Activated naive CD4-positive, alpha-beta T cell treated with anti-CD3 and anti-CD28 coated beads, Interleukin-2, amount 10 ng/mL, durations not matched to agents 7 days and 5 days (primary cell): Measurements from ENCODE around the gene CPNE6.

ENCODE experiments used
- CTCF ChIA-PET: fragments of 350-600 bp; sonication (Branson Sonifier 250); formaldehyde crosslinking; loops from one replicate; lab custom pipeline; 2021; ENCODE audit warnings: antibody characterized with exemption; lab: Charles Lee
- DNase-seq: peaks from one replicate; pipeline ENCODE4 v3.0.0-alpha.2; 2020
- H3K27ac Mint-ChIP-seq: one replicate; pipeline ENCODE4 v1.8.0; 2021; ENCODE audit warnings: mild to moderate bottlenecking, moderate library complexity, mixed read lengths
- H3K27me3 Mint-ChIP-seq: one replicate; pipeline ENCODE4 v1.8.0; 2021; ENCODE audit warnings: mild to moderate bottlenecking, mixed read lengths
- H3K36me3 Mint-ChIP-seq: one replicate; pipeline ENCODE4 v1.8.0; 2021; ENCODE audit warnings: mixed read lengths
- H3K4me1 Mint-ChIP-seq: one replicate; pipeline ENCODE4 v1.8.0; 2021; ENCODE audit warnings: mixed read lengths
- H3K4me3 Mint-ChIP-seq: one replicate; pipeline ENCODE4 v1.8.0; 2021; ENCODE audit warnings: mild to moderate bottlenecking, moderate library complexity, mixed read lengths
- H3K9me3 Mint-ChIP-seq: one replicate; pipeline ENCODE4 v1.8.0; 2021; ENCODE audit warnings: mixed read lengths

Gene CPNE6

GRCh38 chr14:24058260-24058950 lies 13.0 kb upstream of the CPNE6 start:
- Mint-ChIP-seq H3K4me3 (no peak overlapping the region), H3K27ac (peak overlapping the region; percentile 19), H3K27me3 (peaks cover 44% of the 10 kb centered on the region), H3K4me1 (peaks cover 6% of the 10 kb centered on the region), H3K36me3 (no peaks in the 10 kb centered on the region), H3K9me3 (no peaks in the 10 kb centered on the region)
- peak; percentile 84 for DNase-seq
- CTCF ChIA-PET, result interaction anchor here (0.8 to 7.8 kb wide), 31 partner anchors 8 to 254 kb away, joined by 3 to 240 read pairs (median 4); partner anchors contain the start of genes CIDEB, CPNE6, DCAF11 and EMC9

GRCh38 chr14:24058951-24059475 lies 12.3 kb upstream of the CPNE6 start:
- DNase-seq, result peak; percentile 16
- H3K36me3 Mint-ChIP-seq, result no peaks in the 10 kb centered on the region
- no peaks in the 10 kb centered on the region for H3K9me3 Mint-ChIP-seq
- H3K4me1 Mint-ChIP-seq, result peaks cover 4% of the 10 kb centered on the region
- H3K27ac Mint-ChIP-seq, result no peak overlapping the region
- H3K4me3 Mint-ChIP-seq, result no peak overlapping the region
- H3K27me3 Mint-ChIP-seq, result peaks cover 42% of the 10 kb centered on the region
- CTCF ChIA-PET, result interaction anchor here (0.9 to 7.8 kb wide), 20 partner anchors 12 to 249 kb away, joined by 3 to 240 read pairs (median 5); partner anchors contain the start of genes CIDEB, CPNE6, DCAF11 and IRF9

- Mint-ChIP-seq H3K9me3 (no peaks in the 10 kb centered on the region), H3K36me3 (no peaks in the 10 kb centered on the region), H3K4me1 (peaks cover 4% of the 10 kb centered on the region), H3K4me3 (no peak overlapping the region), H3K27me3 (peaks cover 38% of the 10 kb centered on the region), H3K27ac (no peak overlapping the region)
- no peak for DNase-seq
- CTCF ChIA-PET, result interaction anchor here (1.3 to 7.8 kb wide), 5 partner anchors 14 to 48 kb away, joined by 3 to 240 read pairs (median 12); partner anchors contain the start of gene PCK2
Measured at GRCh38 chr14:24059841-24060388, 11.4 kb upstream of the CPNE6 start.

- no peak for DNase-seq
- Mint-ChIP-seq H3K4me3 (no peak overlapping the region), H3K9me3 (no peaks in the 10 kb centered on the region), H3K4me1 (peaks cover 4% of the 10 kb centered on the region), H3K27ac (no peak overlapping the region), H3K27me3 (peaks cover 36% of the 10 kb centered on the region), H3K36me3 (no peaks in the 10 kb centered on the region)
- CTCF ChIA-PET, result interaction anchor here (0.8 to 7.8 kb wide), 7 partner anchors 12 to 101 kb away, joined by 3 to 240 read pairs (median 4); partner anchors contain the start of genes IRF9 and PCK2
Measured at GRCh38 chr14:24060443-24060842, 10.9 kb upstream of the CPNE6 start.

GRCh38 chr14:24060984-24061913 lies 10.1 kb upstream of the CPNE6 start:
- peaks cover 4% of the 10 kb centered on the region for H3K4me1 Mint-ChIP-seq
- no peak overlapping the region for H3K4me3 Mint-ChIP-seq
- peaks cover 33% of the 10 kb centered on the region for H3K27me3 Mint-ChIP-seq
- CTCF ChIA-PET, result interaction anchor here (0.8 to 7.8 kb wide), 8 partner anchors 11 to 100 kb away, joined by 3 to 240 read pairs (median 6); partner anchors contain the start of genes IRF9 and PCK2
- H3K27ac Mint-ChIP-seq, result no peak overlapping the region
- DNase-seq, result no peak
- H3K36me3 Mint-ChIP-seq, result no peaks in the 10 kb centered on the region
- H3K9me3 Mint-ChIP-seq, result no peaks in the 10 kb centered on the region

GRCh38 chr14:24062216-24062980 lies 9.0 kb upstream of the CPNE6 start:
- H3K36me3 Mint-ChIP-seq, result no peaks in the 10 kb centered on the region
- H3K4me3 Mint-ChIP-seq, result no peak overlapping the region
- no peak for DNase-seq
- CTCF ChIA-PET, result interaction anchor here (1.0 to 7.8 kb wide), 5 partner anchors 10 to 98 kb away, joined by 4 to 240 read pairs (median 12); partner anchors contain the start of genes IRF9 and PCK2
- peaks cover 32% of the 10 kb centered on the region for H3K27me3 Mint-ChIP-seq
- no peaks in the 10 kb centered on the region for H3K9me3 Mint-ChIP-seq
- H3K27ac Mint-ChIP-seq, result no peak overlapping the region
- peaks cover 4% of the 10 kb centered on the region for H3K4me1 Mint-ChIP-seq

GRCh38 chr14:24063263-24063836 lies 8.0 kb upstream of the CPNE6 start:
- no peak overlapping the region for H3K27ac Mint-ChIP-seq
- CTCF ChIA-PET, result interaction anchor here (0.7 to 1.3 kb wide), 3 partner anchors 10 to 29 kb away, joined by 3 to 6 read pairs (median 5); no protein-coding TSS in a partner anchor
- H3K9me3 Mint-ChIP-seq, result no peaks in the 10 kb centered on the region
- no peak overlapping the region for H3K4me3 Mint-ChIP-seq
- H3K4me1 Mint-ChIP-seq, result peaks cover 1% of the 10 kb centered on the region
- no peak for DNase-seq
- peaks cover 32% of the 10 kb centered on the region for H3K27me3 Mint-ChIP-seq
- H3K36me3 Mint-ChIP-seq, result no peaks in the 10 kb centered on the region

- Mint-ChIP-seq H3K27me3 (peaks cover 40% of the 10 kb centered on the region), H3K27ac (no peak overlapping the region), H3K4me3 (no peak overlapping the region), H3K4me1 (no peaks in the 10 kb centered on the region), H3K36me3 (no peaks in the 10 kb centered on the region), H3K9me3 (no peaks in the 10 kb centered on the region)
- CTCF ChIA-PET, result interaction anchor here (0.7 to 1.3 kb wide), 2 partner anchors 9 to 28 kb away, joined by 5 to 6 read pairs; no protein-coding TSS in a partner anchor
- DNase-seq, result no peak
Measured at GRCh38 chr14:24064091-24064795, 7.1 kb upstream of the CPNE6 start.

- CTCF ChIA-PET, result interaction anchor here (1.1 kb wide), 1 partner anchor 9 kb away, joined by 4 read pairs; no protein-coding TSS in a partner anchor
- no peak for DNase-seq
- no peak overlapping the region for H3K27ac Mint-ChIP-seq
- no peaks in the 10 kb centered on the region for H3K9me3 Mint-ChIP-seq
- no peak overlapping the region for H3K4me3 Mint-ChIP-seq
- peaks cover 46% of the 10 kb centered on the region for H3K27me3 Mint-ChIP-seq
- H3K4me1 Mint-ChIP-seq, result no peaks in the 10 kb centered on the region
- no peaks in the 10 kb centered on the region for H3K36me3 Mint-ChIP-seq
Measured at GRCh38 chr14:24064856-24065255, 6.5 kb upstream of the CPNE6 start.

- no peak overlapping the region for H3K27ac Mint-ChIP-seq
- H3K36me3 Mint-ChIP-seq, result no peaks in the 10 kb centered on the region
- no peaks in the 10 kb centered on the region for H3K4me1 Mint-ChIP-seq
- H3K4me3 Mint-ChIP-seq, result no peak overlapping the region
- DNase-seq, result no peak
- CTCF ChIA-PET, result interaction anchor here (1.1 kb wide), 1 partner anchor 9 kb away, joined by 4 read pairs; no protein-coding TSS in a partner anchor
- no peaks in the 10 kb centered on the region for H3K9me3 Mint-ChIP-seq
- H3K27me3 Mint-ChIP-seq, result peaks cover 52% of the 10 kb centered on the region
Measured at GRCh38 chr14:24065408-24065807, 6.0 kb upstream of the CPNE6 start.

GRCh38 chr14:24066496-24067132 lies 4.7 kb upstream of the CPNE6 start:
- CTCF ChIA-PET, result interaction anchor here (0.5 to 3.4 kb wide), 4 partner anchors 9 to 42 kb away, joined by 3 to 15 read pairs (median 3); no protein-coding TSS in a partner anchor
- Mint-ChIP-seq H3K4me3 (no peak overlapping the region), H3K9me3 (no peaks in the 10 kb centered on the region), H3K27ac (no peak overlapping the region), H3K36me3 (no peaks in the 10 kb centered on the region), H3K27me3 (peaks cover 53% of the 10 kb centered on the region), H3K4me1 (no peaks in the 10 kb centered on the region)
- no peak for DNase-seq
